ENCODE data around the gene ATM. TPM values are rescaled to one million over a fixed set of nuclear protein-coding genes. Genes with fewer than 3 reads are reported as not detected.
"Not testable (repeated sequence)": the region's sequence is repeated elsewhere in the genome, so short reads cannot be mapped to it uniquely, and the experiment has no call there.

The ATM gene
- total RNA-seq, 3 donors from 2014 or later = 21.0 to 26.8 (median 23.5) TPM

GRCh38 chr11:108341654-108342053, 118.8 kb downstream of the ATM start:
- peaks cover 23% of the 10 kb centered on the region for H3K4me1 Mint-ChIP-seq (ENCODE audit: low read depth)
- H3K36me3 Mint-ChIP-seq (ENCODE audit: insufficient read depth) = peaks cover 18% of the 10 kb centered on the region
- no peak overlapping the region for H3K4me3 Mint-ChIP-seq
- DNase-seq (no peak), ATAC-seq (no peak)
- no peaks in the 10 kb centered on the region for H3K9me3 Mint-ChIP-seq
- H3K27me3 Mint-ChIP-seq (ENCODE audit: low read depth) = no peaks in the 10 kb centered on the region

GRCh38 chr11:108343714-108344113, 120.8 kb downstream of the ATM start:
- ATAC-seq (no peak), DNase-seq (no peak)
- H3K36me3 Mint-ChIP-seq (ENCODE audit: insufficient read depth) = peaks cover 21% of the 10 kb centered on the region
- H3K4me1 Mint-ChIP-seq (ENCODE audit: low read depth) = peaks cover 20% of the 10 kb centered on the region
- H3K4me3 Mint-ChIP-seq = no peak overlapping the region
- H3K27me3 Mint-ChIP-seq (ENCODE audit: low read depth) = no peaks in the 10 kb centered on the region
- no peaks in the 10 kb centered on the region for H3K9me3 Mint-ChIP-seq

DNA sequence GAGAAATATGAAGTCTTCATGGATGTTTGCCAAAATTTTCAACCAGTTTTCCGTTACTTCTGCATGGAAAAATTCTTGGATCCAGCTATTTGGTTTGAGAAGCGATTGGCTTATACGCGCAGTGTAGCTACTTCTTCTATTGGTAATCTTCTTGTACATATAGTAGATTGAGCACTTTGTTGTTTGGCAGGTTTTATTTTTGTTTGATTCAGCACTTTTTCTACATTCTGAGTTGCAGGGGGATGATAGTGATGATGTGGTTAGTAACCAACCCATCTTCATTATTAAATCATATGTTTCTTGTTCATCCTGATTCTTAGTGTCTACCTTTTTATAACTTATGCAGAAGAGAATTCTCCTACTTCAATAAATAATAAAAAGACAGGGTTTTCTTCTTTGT, 122.9 kb downstream of the ATM start:
- ATAC-seq = no peak
- Mint-ChIP-seq H3K4me3 (no peak overlapping the region), H3K9me3 (no peaks in the 10 kb centered on the region), H3K27me3 (ENCODE audit: low read depth) (no peaks in the 10 kb centered on the region), H3K36me3 (ENCODE audit: insufficient read depth) (peaks cover 39% of the 10 kb centered on the region), H3K4me1 (ENCODE audit: low read depth) (peaks cover 16% of the 10 kb centered on the region)
- DNase-seq = no peak

DNA sequence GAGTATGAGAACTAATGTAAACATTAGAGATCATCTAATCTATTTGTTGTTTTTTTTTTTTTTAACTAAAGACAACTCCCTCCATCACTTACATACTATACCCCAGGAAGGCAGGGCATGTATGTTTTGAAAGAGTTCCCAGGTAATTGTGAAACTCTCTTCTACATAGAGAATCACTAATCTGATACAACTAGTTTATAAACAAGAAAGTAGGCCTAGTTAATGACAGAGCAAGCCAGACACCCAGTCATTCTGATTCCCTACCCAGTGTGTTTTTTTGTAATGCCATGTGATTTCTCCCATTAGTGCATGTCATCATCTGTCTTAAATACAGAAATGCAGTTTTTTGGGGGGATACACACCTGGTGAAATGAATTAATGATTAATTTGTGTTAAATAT, 123.6 kb downstream of the ATM start:
- Mint-ChIP-seq H3K36me3 (ENCODE audit: insufficient read depth) (peaks cover 41% of the 10 kb centered on the region), H3K9me3 (no peaks in the 10 kb centered on the region), H3K4me1 (ENCODE audit: low read depth) (peaks cover 13% of the 10 kb centered on the region), H3K4me3 (no peak overlapping the region), H3K27me3 (ENCODE audit: low read depth) (no peaks in the 10 kb centered on the region)
- ATAC-seq = no peak
- DNase-seq = no peak

DNA sequence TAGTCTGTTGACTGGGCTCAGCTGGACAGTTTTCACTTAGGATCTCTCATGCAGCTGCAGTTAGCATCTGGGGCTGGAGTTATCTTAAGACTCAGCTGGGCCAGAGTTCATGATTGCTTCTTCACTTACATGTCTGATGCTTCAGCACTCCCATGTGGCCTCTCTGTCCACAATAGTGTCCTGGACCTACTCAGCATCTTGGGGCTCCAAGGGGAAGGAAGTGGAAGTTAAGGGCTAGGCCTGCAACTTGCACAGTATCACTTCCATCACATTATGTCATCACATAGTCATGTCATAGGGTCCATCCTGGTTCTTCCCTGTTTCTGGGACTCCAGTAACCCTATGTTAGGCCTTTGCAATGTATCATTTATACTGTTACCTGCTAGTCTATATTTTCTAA, 128.6 kb downstream of the ATM start:
- Mint-ChIP-seq H3K4me1 (ENCODE audit: low read depth) (no peaks in the 10 kb centered on the region), H3K27me3 (ENCODE audit: low read depth) (no peaks in the 10 kb centered on the region), H3K36me3 (ENCODE audit: insufficient read depth) (peaks cover 61% of the 10 kb centered on the region), H3K9me3 (no peaks in the 10 kb centered on the region), H3K4me3 (no peak overlapping the region)
- no peak for ATAC-seq
- DNase-seq = no peak

DNA sequence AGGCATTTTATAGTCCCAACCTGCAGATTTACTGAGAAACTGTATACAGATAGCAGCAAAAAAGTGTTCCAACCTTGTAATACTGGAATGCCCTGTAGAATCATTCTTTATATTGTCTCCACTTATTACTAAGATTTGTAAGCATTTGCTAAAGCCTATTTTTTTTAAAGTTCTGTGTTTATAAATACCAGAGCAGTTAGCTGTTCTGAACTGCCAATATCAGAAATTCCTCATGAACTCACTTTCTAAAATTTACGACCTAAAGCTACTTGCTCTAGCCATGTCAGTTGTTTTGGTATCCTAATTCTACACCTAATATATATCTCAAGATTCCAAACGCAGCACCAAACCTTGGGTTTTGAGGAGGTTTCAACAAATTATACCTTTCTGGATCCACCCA, 141.3 kb downstream of the ATM start:
- H3K9me3 Mint-ChIP-seq = no peaks in the 10 kb centered on the region
- DNase-seq (no peak), ATAC-seq (no peak)
- H3K36me3 Mint-ChIP-seq (ENCODE audit: insufficient read depth) = peaks cover 34% of the 10 kb centered on the region
- no peaks in the 10 kb centered on the region for H3K27me3 Mint-ChIP-seq (ENCODE audit: low read depth)
- no peaks in the 10 kb centered on the region for H3K4me1 Mint-ChIP-seq (ENCODE audit: low read depth)
- H3K4me3 Mint-ChIP-seq = no peak overlapping the region

- Mint-ChIP-seq H3K9me3 (no peaks in the 10 kb centered on the region), H3K36me3 (ENCODE audit: insufficient read depth) (peaks cover 43% of the 10 kb centered on the region), H3K27me3 (ENCODE audit: low read depth) (no peaks in the 10 kb centered on the region), H3K4me1 (ENCODE audit: low read depth) (peaks cover 7% of the 10 kb centered on the region), H3K4me3 (no peak overlapping the region)
- ATAC-seq (no peak), DNase-seq (no peak)
Measured at GRCh38 chr11:108368134-108368533, 145.3 kb downstream of the ATM start.

DNA sequence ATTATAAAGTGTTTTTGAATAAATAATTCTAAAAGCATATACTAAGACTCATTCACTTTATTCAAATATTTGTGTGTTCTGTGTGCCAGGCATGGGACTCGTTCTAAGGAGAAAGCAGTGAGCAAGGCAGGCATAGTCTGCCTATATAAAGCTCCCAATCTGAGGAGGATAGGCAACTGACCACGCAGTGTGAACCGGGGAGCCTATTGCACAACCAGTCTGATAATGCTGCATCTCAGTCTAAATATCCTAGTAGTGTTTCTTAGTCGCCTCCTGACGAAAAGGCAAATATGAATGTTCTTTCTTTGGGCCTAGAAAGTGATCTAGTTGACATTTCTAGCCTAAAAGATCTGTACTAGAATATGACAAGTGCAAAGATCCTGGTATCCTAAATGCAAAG, 146.2 kb downstream of the ATM start:
- Mint-ChIP-seq H3K4me1 (ENCODE audit: low read depth) (peaks cover 7% of the 10 kb centered on the region), H3K36me3 (ENCODE audit: insufficient read depth) (peaks cover 41% of the 10 kb centered on the region)

DNA sequence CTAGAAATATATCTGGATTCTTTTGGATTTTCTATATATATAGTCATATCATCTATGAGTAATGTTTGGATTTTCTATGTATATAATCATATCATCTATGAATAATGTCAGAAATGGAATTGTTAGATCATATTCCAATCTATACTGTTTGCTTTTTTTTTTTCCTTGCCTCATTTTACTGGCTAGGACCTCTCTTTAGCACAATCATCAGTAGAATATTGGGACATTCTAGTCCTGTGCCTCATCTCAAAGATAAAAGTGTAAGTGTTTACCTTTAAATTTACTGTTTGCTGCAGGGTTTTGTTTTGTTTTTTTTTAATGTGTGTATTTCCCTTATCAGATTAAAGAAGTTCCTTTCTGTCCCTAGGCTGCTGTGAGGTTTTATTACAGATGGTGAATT, 147.4 kb downstream of the ATM start:
- Mint-ChIP-seq H3K4me3 (no peak overlapping the region), H3K9me3 (peaks cover 3% of the 10 kb centered on the region), H3K4me1 (ENCODE audit: low read depth) (peaks cover 7% of the 10 kb centered on the region), H3K36me3 (ENCODE audit: insufficient read depth) (peaks cover 29% of the 10 kb centered on the region), H3K27me3 (ENCODE audit: low read depth) (no peaks in the 10 kb centered on the region)
- no peak for DNase-seq
- no peak for ATAC-seq

More for the DNA sequence above, 146.2 kb downstream of the ATM start:
- H3K9me3 Mint-ChIP-seq = no peaks in the 10 kb centered on the region
- no peak for DNase-seq
- H3K27me3 Mint-ChIP-seq (ENCODE audit: low read depth) = no peaks in the 10 kb centered on the region
- no peak for ATAC-seq
- H3K4me3 Mint-ChIP-seq = no peak overlapping the region

GRCh38 chr11:108370990-108371389, 148.1 kb downstream of the ATM start:
- Mint-ChIP-seq H3K9me3 (peaks cover 3% of the 10 kb centered on the region), H3K4me3 (no peak overlapping the region), H3K36me3 (ENCODE audit: insufficient read depth) (peaks cover 26% of the 10 kb centered on the region), H3K4me1 (ENCODE audit: low read depth) (peaks cover 7% of the 10 kb centered on the region), H3K27me3 (ENCODE audit: low read depth) (no peaks in the 10 kb centered on the region)
- ATAC-seq (no peak), DNase-seq (no peak)

GRCh38 chr11:108373505-108373904, 150.6 kb downstream of the ATM start:
- not testable (repeated sequence) for H3K27me3 Mint-ChIP-seq (ENCODE audit: low read depth); ATAC-seq; H3K4me3 Mint-ChIP-seq; DNase-seq; H3K4me1 Mint-ChIP-seq (ENCODE audit: low read depth); H3K9me3 Mint-ChIP-seq
- peaks cover 16% of the 10 kb centered on the region for H3K36me3 Mint-ChIP-seq (ENCODE audit: insufficient read depth)

DNA sequence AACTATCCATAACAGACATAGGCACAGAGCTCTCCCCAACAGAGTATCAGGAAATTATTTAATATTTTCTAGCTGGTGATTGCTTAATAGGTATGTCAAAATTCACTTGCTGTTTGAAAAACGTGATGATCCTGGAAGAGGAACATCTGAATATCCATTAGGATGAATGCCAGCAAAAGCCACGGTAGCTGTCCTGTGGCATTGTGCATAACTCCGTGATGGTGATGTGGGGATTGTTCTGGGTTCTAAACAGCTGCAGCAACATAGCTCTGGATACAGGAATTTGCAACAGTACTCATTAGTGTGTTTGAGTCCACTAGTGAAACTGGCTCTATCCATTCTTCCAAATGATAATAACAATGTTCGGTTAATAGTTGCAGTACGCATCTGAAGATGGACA, 165.7 kb downstream of the ATM start:
- H3K4me1 Mint-ChIP-seq (ENCODE audit: low read depth) = no peaks in the 10 kb centered on the region
- no peaks in the 10 kb centered on the region for H3K36me3 Mint-ChIP-seq (ENCODE audit: insufficient read depth)
- no peaks in the 10 kb centered on the region for H3K9me3 Mint-ChIP-seq
- H3K4me3 Mint-ChIP-seq = no peak overlapping the region
- no peak for DNase-seq
- ATAC-seq = no peak
- H3K27me3 Mint-ChIP-seq (ENCODE audit: low read depth) = no peaks in the 10 kb centered on the region

DNA sequence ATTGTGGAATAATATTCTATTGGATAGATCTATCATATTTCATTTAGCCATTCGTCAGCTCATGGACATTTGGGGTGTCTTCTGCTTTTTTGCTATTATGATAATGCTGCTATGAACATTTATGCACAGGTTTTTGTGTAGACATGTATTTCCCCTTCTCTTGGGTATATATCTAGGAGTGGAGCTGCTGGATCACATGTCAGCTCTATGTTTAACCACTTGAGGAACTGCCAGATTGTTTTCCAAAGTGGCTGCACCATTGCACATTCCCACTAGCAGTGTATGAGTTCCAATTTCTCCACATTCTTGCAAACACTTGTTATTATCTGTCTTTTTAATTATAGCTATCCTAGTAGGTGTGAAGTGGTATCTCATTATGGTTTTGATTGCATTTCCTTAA, 169.5 kb downstream of the ATM start:
- H3K9me3 Mint-ChIP-seq = no peaks in the 10 kb centered on the region
- H3K36me3 Mint-ChIP-seq (ENCODE audit: insufficient read depth) = no peaks in the 10 kb centered on the region
- ATAC-seq (no peak), DNase-seq (no peak)
- H3K4me1 Mint-ChIP-seq (ENCODE audit: low read depth) = no peaks in the 10 kb centered on the region
- no peak overlapping the region for H3K4me3 Mint-ChIP-seq
- no peaks in the 10 kb centered on the region for H3K27me3 Mint-ChIP-seq (ENCODE audit: low read depth)

- DNase-seq (no peak), ATAC-seq (no peak)
- Mint-ChIP-seq H3K9me3 (no peaks in the 10 kb centered on the region), H3K27me3 (ENCODE audit: low read depth) (no peaks in the 10 kb centered on the region), H3K36me3 (ENCODE audit: insufficient read depth) (no peaks in the 10 kb centered on the region), H3K4me1 (ENCODE audit: low read depth) (no peaks in the 10 kb centered on the region), H3K4me3 (no peak overlapping the region)
Measured at GRCh38 chr11:108393046-108393445, 170.2 kb downstream of the ATM start.

DNA sequence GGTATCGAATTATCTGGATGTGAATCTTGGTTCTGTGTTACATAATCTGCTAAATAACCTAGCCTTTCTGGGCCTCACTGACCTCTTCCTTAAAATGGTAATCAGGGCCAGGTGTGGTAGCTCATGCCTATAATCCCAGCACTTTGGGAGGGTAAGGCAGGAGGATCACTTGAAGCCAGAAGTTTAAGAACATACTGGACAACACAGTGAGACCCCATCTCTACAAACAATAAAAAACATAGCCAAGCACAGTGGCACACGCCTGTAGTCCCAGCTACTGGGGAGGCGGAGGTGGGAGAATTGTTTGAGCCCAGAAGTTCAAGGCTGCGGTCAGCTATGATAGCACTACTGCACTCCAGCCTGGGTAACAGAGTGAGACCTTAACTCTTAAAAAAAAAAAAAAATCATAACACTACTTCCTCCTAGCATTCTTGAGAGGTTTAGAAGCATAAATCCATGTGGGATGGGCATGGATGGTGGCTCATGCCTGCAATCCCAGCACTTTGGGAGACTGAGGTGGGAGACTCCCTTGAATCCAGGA, 171.9 kb downstream of the ATM start:
- H3K36me3 Mint-ChIP-seq (ENCODE audit: insufficient read depth) = no peaks in the 10 kb centered on the region
- no peak overlapping the region for H3K4me3 Mint-ChIP-seq
- no peak for DNase-seq
- H3K27me3 Mint-ChIP-seq (ENCODE audit: low read depth) = no peaks in the 10 kb centered on the region
- H3K4me1 Mint-ChIP-seq (ENCODE audit: low read depth) = no peaks in the 10 kb centered on the region
- ATAC-seq = no peak
- no peaks in the 10 kb centered on the region for H3K9me3 Mint-ChIP-seq

- H3K27me3 Mint-ChIP-seq (ENCODE audit: low read depth); DNase-seq: not testable (repeated sequence)
Measured at GRCh38 chr11:108396672-108397071, 173.8 kb downstream of the ATM start.

More at GRCh38 chr11:108396672-108397071, 173.8 kb downstream of the ATM start:
- not testable (repeated sequence) for H3K9me3 Mint-ChIP-seq; ATAC-seq; H3K36me3 Mint-ChIP-seq (ENCODE audit: insufficient read depth); H3K4me3 Mint-ChIP-seq; H3K4me1 Mint-ChIP-seq (ENCODE audit: low read depth)
